HG02759 (cell line): ENCODE results near the gene FERMT3.
A peak's percentile ranks its signal among the peaks of the same experiment; 100 is the strongest.
"Not testable (repeated sequence)": the region's sequence is repeated elsewhere in the genome, so short reads cannot be mapped to it uniquely, and the experiment has no call there.

ENCODE experiments used
- ATAC-seq: cut with Tn5 transposase; IDR thresholded peaks from one replicate; pipeline ENCODE4 v1.9.1; 2021; ENCODE audit warnings: mild to moderate bottlenecking, moderate library complexity; ENCODE audit not compliant: unreplicated experiment

Gene FERMT3

GRCh38 chr11:64206457-64207255, at the start of gene FERMT3:
Gene FERMT3, plus strand, starts transcription at chr11:64206721. Its CDS starts 644 bp downstream, at chr11:64207365.
- peak; percentile 42 for ATAC-seq

GRCh38 chr11:64157631-64158394, 48.7 kb upstream of the FERMT3 start:
- no peak for ATAC-seq

- no peak for ATAC-seq
Observed at GRCh38 chr11:64161037-64161436, 45.5 kb upstream of the FERMT3 start.

- not testable (repeated sequence) for ATAC-seq
Observed at GRCh38 chr11:64162769-64163168, 43.8 kb upstream of the FERMT3 start.

GRCh38 chr11:64163951-64164350, 42.6 kb upstream of the FERMT3 start:
- ATAC-seq, result no peak

GRCh38 chr11:64164392-64165312, 41.9 kb upstream of the FERMT3 start:
- no peak for ATAC-seq

- ATAC-seq, result peak; percentile 17
Observed at GRCh38 chr11:64165481-64165841, 41.1 kb upstream of the FERMT3 start.

- ATAC-seq, result peak; percentile 90
Observed at GRCh38 chr11:64165842-64166635, 40.5 kb upstream of the FERMT3 start, which contains the start of gene MACROD1. Gene MACROD1, minus strand, starts transcription at chr11:64166113. Its CDS starts 119 bp downstream, at chr11:64165994.

GRCh38 chr11:64170419-64170818, 36.1 kb upstream of the FERMT3 start:
- ATAC-seq, result no peak

GRCh38 chr11:64173616-64174355, 32.7 kb upstream of the FERMT3 start:
- no peak for ATAC-seq

GRCh38 chr11:64176751-64177150, 29.8 kb upstream of the FERMT3 start:
- ATAC-seq, result no peak

- ATAC-seq, result no peak
Observed at GRCh38 chr11:64178203-64178602, 28.3 kb upstream of the FERMT3 start.

GRCh38 chr11:64178951-64179639, 27.4 kb upstream of the FERMT3 start:
- ATAC-seq, result no peak

- ATAC-seq, result no peak
Observed at GRCh38 chr11:64180891-64181290, 25.6 kb upstream of the FERMT3 start.

- no peak for ATAC-seq
Observed at GRCh38 chr11:64181506-64182411, 24.8 kb upstream of the FERMT3 start.

- no peak for ATAC-seq
Observed at GRCh38 chr11:64183890-64184289, 22.6 kb upstream of the FERMT3 start.

- peak; percentile 26 for ATAC-seq
Observed at GRCh38 chr11:64185175-64185692, 21.3 kb upstream of the FERMT3 start.
